Stimulated activated CD4-positive, alpha-beta T cell treated with anti-CD3 and anti-CD28 coated beads, Interleukin-12 subunit alpha, Interleukin-12 subunit beta, amount 100 ng/mL, for 48 hours (primary cell): ENCODE data around the gene SPATA6L.

Experiments
- DNase-seq, 3 donors: peaks; one replicate each; pipeline ENCODE4 v3.0.0-alpha.2; 2020; ENCODE audit warnings: low read depth in 2 of 3, low spot score in 1 of 3

Gene SPATA6L

DNA sequence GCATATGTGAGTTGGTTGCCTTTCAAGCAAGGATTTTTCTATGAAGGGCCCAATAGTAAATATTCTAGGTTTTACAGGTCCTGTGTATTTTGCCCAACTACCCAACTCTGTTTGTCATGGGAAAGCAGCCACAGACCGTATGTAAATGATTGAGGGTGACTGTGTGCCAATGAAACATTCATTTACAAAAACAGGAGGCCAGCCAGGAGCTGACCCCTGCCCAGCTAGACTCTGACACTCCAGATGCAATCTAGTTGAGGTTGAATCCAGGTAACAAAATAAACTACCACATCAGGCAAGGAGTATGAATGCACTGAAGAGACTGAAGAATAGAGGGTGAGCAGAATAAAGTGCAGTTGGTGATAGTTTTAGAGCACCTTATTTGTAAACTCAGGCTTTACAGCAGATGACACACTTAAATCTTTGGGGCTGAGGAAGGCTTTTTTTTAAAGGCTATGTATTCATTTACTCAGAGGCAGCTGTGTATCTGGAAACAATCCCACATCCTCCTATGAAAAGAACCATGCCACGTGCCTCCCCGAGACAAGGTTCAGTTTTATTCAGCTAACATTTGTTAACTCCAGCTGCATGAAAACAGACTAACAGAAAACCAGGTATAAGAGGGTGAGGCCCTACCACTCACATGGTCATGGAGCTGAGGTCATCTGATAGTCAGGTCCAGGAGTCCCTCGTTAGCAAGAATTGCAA lies 115.3 kb downstream of the SPATA6L start:
- no peak for DNase-seq

- no peak for DNase-seq
Measured at GRCh38 chr9:4549751-4550295, 116.5 kb downstream of the SPATA6L start.

DNA sequence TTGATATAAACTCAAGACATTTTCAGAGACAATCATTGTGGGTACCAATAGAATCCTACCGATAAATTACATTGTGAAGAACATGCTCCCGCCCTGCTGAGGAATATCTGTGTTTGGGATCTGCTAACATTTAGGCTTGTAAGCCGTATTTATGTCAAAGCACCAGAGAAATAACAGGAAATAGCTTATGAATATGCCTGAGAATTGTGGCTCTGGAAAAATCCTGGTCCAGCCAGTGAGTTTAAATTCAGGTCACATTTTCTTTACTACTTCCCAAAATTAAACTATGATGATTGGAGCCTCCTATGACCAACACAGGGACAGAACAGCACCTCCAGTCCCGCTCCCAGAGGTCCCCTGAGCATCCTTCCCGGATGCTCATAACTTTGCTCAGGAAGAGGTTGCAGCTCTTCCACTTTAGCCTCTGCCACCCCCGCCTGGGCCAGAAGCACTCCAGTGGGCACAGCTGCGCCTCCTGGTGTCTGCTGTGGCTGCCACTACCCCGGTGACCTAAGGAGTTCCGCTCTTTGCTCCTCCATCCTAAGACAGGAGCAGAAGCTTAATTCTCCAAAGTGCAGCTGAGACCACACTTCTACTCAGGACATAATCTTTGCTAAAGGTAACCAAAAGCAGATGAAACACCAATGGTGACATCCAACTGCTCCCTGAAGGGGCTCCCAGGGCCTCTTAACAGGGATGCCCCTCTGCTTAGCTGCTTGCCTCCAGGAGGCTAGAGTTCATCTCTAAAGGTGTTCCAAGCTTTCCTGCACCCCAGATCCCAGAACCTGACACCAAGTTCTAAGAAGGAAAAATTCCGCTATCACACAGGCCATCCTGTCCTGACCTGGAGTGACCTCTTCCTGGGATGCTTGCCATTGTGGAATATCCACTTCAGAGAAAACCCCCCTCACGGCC lies 117.2 kb downstream of the SPATA6L start:
- DNase-seq: no peak
